ENCODE data around the gene RNF186.
"Not testable (repeated sequence)": the region's sequence is repeated elsewhere in the genome, so short reads cannot be mapped to it uniquely, and the experiment has no call there.

RNF186 gene

DNA sequence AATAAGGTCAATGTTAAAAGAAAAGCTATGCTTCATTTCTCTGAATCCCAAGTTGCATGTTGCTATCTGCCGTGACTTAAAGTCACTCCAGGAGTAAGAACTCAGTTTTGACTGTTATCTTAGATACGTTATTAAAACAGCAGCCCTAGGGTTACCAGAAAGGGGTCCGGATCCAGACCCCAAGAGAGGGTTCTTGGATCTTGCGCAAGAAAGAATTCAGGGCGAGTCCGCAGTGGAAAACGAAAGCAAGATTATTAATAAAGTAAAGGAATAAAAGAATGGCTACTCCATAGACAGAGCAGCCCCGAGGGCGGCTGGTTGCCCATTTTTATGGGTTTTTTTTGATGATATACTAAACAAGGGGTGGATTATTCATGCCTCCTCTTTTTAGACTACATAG, 32.3 kb upstream of the RNF186 start:
- not testable (repeated sequence) for H3K9ac ChIP-seq (ENCODE audit: low read depth, low read length); H3K27me3 ChIP-seq (ENCODE audit: control insufficient read depth, insufficient read depth, low read length); H3K4me1 ChIP-seq (ENCODE audit: control insufficient read depth, insufficient read depth, low read length); H3K36me3 ChIP-seq (ENCODE audit: control insufficient read depth, insufficient read depth, low read length); H3K4me3 ChIP-seq (ENCODE audit: low read depth, low read length); H3K9me3 ChIP-seq (ENCODE audit: control insufficient read depth, insufficient read depth, low read length)

DNA sequence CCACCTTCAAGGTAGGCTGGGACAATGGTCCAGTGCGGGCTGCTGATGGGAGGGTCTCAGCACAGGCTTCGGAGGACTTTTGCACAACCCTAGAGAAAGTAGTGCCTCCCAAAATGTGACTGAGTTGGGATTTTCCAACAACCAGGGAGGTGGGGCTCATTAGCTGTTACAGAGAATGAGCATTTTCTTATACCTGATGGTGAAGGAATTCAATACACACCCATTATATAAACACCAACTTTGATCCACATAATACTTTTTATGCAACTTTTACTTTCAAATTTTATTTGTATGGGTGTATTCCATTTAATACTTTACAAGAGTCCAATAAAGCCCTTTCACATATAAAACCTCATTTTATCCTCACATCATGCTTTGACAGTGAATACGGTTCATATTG, 31.3 kb upstream of the RNF186 start:
- Histone ChIP-seq H3K9me3 (ENCODE audit: control insufficient read depth, insufficient read depth, low read length) (no peaks in the 10 kb centered on the region), H3K4me3 (ENCODE audit: low read depth, low read length) (no peak overlapping the region), H3K36me3 (ENCODE audit: control insufficient read depth, insufficient read depth, low read length) (no peaks in the 10 kb centered on the region), H3K27me3 (ENCODE audit: control insufficient read depth, insufficient read depth, low read length) (peaks cover 5% of the 10 kb centered on the region), H3K4me1 (ENCODE audit: control insufficient read depth, insufficient read depth, low read length) (no peaks in the 10 kb centered on the region), H3K9ac (ENCODE audit: low read depth, low read length) (no peak overlapping the region)

DNA sequence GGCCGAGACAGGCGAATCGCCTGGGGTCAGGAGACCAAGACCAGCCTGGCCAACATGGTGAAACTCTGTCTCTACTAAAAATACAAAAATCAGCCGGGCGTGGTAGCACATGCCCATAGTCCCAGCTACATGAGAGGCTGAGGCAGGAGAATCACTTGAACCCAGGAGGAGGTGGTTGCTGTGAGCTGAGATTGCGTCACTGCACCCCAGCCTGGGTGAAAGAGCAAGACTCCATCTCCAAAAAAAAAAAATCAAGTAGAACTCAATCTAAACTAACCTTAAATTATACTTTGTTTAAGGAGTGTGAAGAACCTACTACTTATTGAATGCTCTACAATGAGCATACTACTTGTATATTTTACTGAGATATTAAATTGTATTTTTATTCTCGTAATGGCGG, 30.5 kb upstream of the RNF186 start:
- H3K4me3 ChIP-seq (ENCODE audit: low read depth, low read length), result no peak overlapping the region
- no peak overlapping the region for H3K9ac ChIP-seq (ENCODE audit: low read depth, low read length)
- H3K27me3 ChIP-seq (ENCODE audit: control insufficient read depth, insufficient read depth, low read length), result peaks cover 5% of the 10 kb centered on the region
- no peaks in the 10 kb centered on the region for H3K36me3 ChIP-seq (ENCODE audit: control insufficient read depth, insufficient read depth, low read length)
- no peaks in the 10 kb centered on the region for H3K9me3 ChIP-seq (ENCODE audit: control insufficient read depth, insufficient read depth, low read length)
- H3K4me1 ChIP-seq (ENCODE audit: control insufficient read depth, insufficient read depth, low read length), result no peaks in the 10 kb centered on the region

DNA sequence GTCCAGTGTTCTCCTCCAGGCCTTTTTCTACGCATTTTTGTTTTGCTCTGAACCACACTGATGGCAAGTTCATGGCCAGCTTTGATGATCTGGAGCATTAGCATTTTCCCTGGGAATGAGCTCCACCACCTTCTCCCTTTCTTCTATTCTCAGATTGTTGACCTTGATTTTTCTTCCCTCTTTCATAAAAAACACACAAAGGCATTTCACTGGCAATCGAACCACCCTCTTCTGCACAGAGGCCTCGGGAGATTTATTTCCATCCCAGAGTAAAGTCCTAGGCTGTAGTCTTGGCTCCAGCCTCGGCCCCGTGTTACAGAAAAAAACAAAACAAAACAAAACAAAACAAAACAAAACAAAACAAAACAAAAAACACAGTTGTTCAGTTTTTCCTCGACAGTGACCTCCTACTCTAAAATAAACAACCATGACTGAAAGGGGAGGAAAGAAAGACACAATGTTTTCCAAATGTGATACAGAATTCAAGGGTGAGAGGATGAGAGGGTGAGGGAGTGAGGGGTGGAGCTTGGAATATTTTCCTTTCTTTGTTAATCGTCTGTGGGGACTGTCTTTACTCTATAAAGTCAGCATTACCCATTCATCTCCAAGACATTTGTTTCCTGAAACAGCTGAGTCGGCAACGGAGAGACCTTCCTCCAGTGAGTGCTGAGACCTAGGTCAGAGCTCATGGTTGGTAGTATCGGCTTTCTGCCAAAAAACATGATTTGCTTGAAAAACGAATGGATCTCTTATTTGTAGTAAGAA, 29.8 kb upstream of the RNF186 start:
- Histone ChIP-seq H3K4me3 (ENCODE audit: low read depth, low read length) (no peak overlapping the region), H3K36me3 (ENCODE audit: control insufficient read depth, insufficient read depth, low read length) (no peaks in the 10 kb centered on the region), H3K9ac (ENCODE audit: low read depth, low read length) (no peak overlapping the region)

DNA sequence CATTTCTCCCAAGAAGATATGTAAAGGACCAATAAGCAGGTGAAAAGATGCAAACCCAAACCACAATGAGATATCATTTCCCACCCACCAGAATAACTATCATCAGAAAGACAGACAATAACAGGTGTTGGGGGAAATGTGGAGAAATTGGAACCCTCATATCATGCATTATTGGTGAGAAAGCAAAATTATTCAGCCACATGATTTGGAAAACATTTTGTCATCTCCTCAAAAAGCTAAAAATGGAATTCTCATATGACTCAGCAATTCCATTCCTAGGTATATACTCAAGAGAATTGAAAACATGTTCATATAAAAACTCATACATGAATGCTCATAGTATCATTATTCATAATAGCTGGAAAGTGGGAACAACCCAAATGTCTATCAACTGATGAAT, 25.1 kb upstream of the RNF186 start:
- Histone ChIP-seq H3K9ac (ENCODE audit: low read depth, low read length) (no peak overlapping the region), H3K4me3 (ENCODE audit: low read depth, low read length) (no peak overlapping the region), H3K27me3 (ENCODE audit: control insufficient read depth, insufficient read depth, low read length) (no peaks in the 10 kb centered on the region), H3K4me1 (ENCODE audit: control insufficient read depth, insufficient read depth, low read length) (no peaks in the 10 kb centered on the region), H3K36me3 (ENCODE audit: control insufficient read depth, insufficient read depth, low read length) (no peaks in the 10 kb centered on the region), H3K9me3 (ENCODE audit: control insufficient read depth, insufficient read depth, low read length) (no peaks in the 10 kb centered on the region)

More for the DNA sequence above, 29.8 kb upstream of the RNF186 start:
- Histone ChIP-seq H3K4me1 (ENCODE audit: control insufficient read depth, insufficient read depth, low read length) (no peaks in the 10 kb centered on the region), H3K9me3 (ENCODE audit: control insufficient read depth, insufficient read depth, low read length) (no peaks in the 10 kb centered on the region), H3K27me3 (ENCODE audit: control insufficient read depth, insufficient read depth, low read length) (peaks cover 5% of the 10 kb centered on the region)

DNA sequence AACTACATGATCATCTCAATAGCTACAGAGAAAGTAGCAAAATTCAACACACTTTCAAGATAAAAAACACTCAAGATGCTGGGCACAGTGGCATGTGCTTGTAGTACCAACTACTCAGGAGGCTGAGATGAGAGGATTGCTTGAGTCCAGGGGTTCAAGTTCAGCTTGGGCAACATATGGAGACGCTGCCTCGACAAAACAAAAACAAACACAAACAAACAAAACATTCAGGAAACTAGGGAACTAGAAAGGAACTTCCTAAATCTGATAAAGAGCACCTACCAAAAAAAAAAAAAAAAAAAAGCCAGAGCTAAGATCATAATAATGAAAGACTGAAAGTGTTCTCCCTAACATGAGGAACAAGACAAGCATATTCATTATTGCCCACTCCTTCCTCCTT, 22.8 kb upstream of the RNF186 start:
- no peak overlapping the region for H3K9ac ChIP-seq (ENCODE audit: low read depth, low read length)
- no peaks in the 10 kb centered on the region for H3K27me3 ChIP-seq (ENCODE audit: control insufficient read depth, insufficient read depth, low read length)
- no peaks in the 10 kb centered on the region for H3K4me1 ChIP-seq (ENCODE audit: control insufficient read depth, insufficient read depth, low read length)
- no peaks in the 10 kb centered on the region for H3K9me3 ChIP-seq (ENCODE audit: control insufficient read depth, insufficient read depth, low read length)
- no peak overlapping the region for H3K4me3 ChIP-seq (ENCODE audit: low read depth, low read length)
- no peaks in the 10 kb centered on the region for H3K36me3 ChIP-seq (ENCODE audit: control insufficient read depth, insufficient read depth, low read length)

DNA sequence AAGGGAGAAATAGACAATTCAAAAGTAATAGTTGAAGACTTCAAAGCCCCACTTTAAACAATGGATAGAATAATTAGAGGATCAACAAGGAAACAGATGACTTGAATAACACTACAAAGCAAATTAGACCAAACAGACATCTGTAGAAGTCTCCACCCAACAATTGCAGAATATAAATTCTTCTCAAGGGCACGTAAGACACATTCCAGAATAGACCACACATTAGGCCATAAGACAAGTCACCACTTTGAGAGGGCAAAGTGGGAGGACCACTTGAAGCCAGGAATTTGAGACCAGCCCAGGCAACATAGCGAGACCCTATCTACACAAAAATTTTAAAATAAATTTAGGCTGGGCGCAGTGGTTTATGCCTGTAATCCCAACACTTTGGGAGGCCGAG, 20.5 kb upstream of the RNF186 start:
- no peak overlapping the region for H3K9ac ChIP-seq (ENCODE audit: low read depth, low read length)
- no peak overlapping the region for H3K4me3 ChIP-seq (ENCODE audit: low read depth, low read length)
- no peaks in the 10 kb centered on the region for H3K9me3 ChIP-seq (ENCODE audit: control insufficient read depth, insufficient read depth, low read length)
- H3K27me3 ChIP-seq (ENCODE audit: control insufficient read depth, insufficient read depth, low read length), result no peaks in the 10 kb centered on the region
- H3K4me1 ChIP-seq (ENCODE audit: control insufficient read depth, insufficient read depth, low read length), result no peaks in the 10 kb centered on the region
- H3K36me3 ChIP-seq (ENCODE audit: control insufficient read depth, insufficient read depth, low read length), result no peaks in the 10 kb centered on the region

DNA sequence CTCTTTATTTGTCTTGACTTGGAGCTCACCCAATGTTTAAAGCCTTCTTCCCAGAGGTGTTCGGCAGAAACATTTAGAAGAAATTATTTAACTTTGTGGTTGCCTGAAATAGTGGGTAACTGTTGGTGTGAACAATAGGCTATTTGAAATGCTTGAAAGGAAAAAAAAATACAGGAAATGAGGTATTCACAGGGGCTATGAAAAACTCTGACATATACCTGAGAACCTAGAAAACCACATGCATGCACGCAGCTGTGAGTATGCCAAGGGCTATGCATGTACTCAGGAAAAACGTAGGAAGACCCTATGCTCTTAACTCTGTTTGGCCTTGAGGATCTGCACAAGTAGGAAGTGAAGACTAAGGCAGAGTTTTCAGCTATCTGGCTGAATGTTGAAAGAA, 16.4 kb upstream of the RNF186 start:
- Histone ChIP-seq H3K36me3 (ENCODE audit: control insufficient read depth, insufficient read depth, low read length) (no peaks in the 10 kb centered on the region), H3K4me1 (ENCODE audit: control insufficient read depth, insufficient read depth, low read length) (no peaks in the 10 kb centered on the region), H3K9ac (ENCODE audit: low read depth, low read length) (no peak overlapping the region), H3K27me3 (ENCODE audit: control insufficient read depth, insufficient read depth, low read length) (no peaks in the 10 kb centered on the region), H3K9me3 (ENCODE audit: control insufficient read depth, insufficient read depth, low read length) (no peaks in the 10 kb centered on the region), H3K4me3 (ENCODE audit: low read depth, low read length) (no peak overlapping the region)

DNA sequence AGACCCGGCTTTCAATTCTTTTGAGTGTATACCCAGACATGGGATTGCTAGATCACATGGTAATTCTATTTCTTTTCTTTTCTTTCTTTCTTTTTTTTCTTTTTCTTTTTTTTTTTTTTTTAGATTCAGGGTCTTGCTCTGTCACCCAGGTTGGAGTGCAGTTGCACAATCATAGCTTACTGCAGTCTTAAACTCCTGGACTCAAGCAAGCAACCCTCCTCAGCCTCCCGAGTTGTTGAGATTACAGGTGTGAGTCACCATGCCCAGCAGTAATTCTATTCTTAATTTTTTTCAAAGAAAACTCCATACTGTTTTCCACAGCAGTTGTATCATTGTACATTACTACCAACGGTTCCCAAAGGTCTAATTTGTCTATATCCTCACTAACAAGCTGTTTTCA, 13.5 kb upstream of the RNF186 start:
- H3K27me3 ChIP-seq (ENCODE audit: control insufficient read depth, insufficient read depth, low read length), result no peaks in the 10 kb centered on the region
- no peaks in the 10 kb centered on the region for H3K36me3 ChIP-seq (ENCODE audit: control insufficient read depth, insufficient read depth, low read length)
- no peak overlapping the region for H3K4me3 ChIP-seq (ENCODE audit: low read depth, low read length)
- H3K9ac ChIP-seq (ENCODE audit: low read depth, low read length), result no peak overlapping the region
- H3K4me1 ChIP-seq (ENCODE audit: control insufficient read depth, insufficient read depth, low read length), result peaks cover 2% of the 10 kb centered on the region
- H3K9me3 ChIP-seq (ENCODE audit: control insufficient read depth, insufficient read depth, low read length), result no peaks in the 10 kb centered on the region

DNA sequence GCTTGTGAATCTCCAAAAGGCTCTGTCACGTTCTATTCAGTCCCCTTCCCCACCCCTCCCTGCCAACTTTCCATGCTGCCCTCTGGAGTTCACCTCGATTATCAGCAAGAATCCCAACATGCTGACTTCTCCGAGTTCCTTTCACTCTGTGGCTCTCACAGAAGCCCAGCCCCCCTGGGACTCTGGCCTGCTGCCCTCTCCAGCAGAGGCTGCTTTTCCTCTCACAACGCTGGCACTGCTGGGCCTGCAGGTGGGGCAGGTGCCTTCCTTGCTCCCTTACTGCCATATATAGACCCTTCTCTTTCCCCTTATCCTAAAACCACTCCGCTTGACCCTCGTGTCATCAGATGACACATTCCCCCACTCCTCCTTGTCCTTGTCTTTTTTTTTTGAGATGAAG, 10.2 kb upstream of the RNF186 start:
- Histone ChIP-seq H3K9me3 (ENCODE audit: control insufficient read depth, insufficient read depth, low read length) (no peaks in the 10 kb centered on the region), H3K27me3 (ENCODE audit: control insufficient read depth, insufficient read depth, low read length) (no peaks in the 10 kb centered on the region), H3K4me1 (ENCODE audit: control insufficient read depth, insufficient read depth, low read length) (peaks cover 2% of the 10 kb centered on the region), H3K36me3 (ENCODE audit: control insufficient read depth, insufficient read depth, low read length) (no peaks in the 10 kb centered on the region), H3K9ac (ENCODE audit: low read depth, low read length) (no peak overlapping the region), H3K4me3 (ENCODE audit: low read depth, low read length) (no peak overlapping the region)

DNA sequence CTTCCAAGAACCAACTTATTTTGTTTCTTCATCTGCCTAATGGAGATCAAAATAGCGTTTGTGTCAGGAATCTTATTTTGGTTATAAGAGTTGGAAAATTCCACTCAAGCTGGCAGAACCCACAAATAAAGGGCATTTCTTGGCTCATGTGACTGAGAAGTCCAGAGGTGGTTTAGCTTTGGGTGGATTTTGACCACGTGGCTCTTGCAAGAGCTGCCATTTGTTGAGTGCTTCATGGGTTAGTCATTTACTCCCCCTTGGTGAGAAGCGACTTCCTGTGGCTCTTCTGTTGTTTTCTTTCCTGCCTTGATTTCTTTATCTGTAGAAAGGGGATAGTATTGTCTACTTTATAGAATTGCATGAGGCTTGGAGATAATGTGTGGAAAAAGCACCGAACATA, 9.5 kb upstream of the RNF186 start:
- no peak overlapping the region for H3K4me3 ChIP-seq (ENCODE audit: low read depth, low read length)
- no peaks in the 10 kb centered on the region for H3K9me3 ChIP-seq (ENCODE audit: control insufficient read depth, insufficient read depth, low read length)
- no peak overlapping the region for H3K9ac ChIP-seq (ENCODE audit: low read depth, low read length)
- peaks cover 2% of the 10 kb centered on the region for H3K4me1 ChIP-seq (ENCODE audit: control insufficient read depth, insufficient read depth, low read length)
- no peaks in the 10 kb centered on the region for H3K36me3 ChIP-seq (ENCODE audit: control insufficient read depth, insufficient read depth, low read length)
- H3K27me3 ChIP-seq (ENCODE audit: control insufficient read depth, insufficient read depth, low read length), result no peaks in the 10 kb centered on the region

DNA sequence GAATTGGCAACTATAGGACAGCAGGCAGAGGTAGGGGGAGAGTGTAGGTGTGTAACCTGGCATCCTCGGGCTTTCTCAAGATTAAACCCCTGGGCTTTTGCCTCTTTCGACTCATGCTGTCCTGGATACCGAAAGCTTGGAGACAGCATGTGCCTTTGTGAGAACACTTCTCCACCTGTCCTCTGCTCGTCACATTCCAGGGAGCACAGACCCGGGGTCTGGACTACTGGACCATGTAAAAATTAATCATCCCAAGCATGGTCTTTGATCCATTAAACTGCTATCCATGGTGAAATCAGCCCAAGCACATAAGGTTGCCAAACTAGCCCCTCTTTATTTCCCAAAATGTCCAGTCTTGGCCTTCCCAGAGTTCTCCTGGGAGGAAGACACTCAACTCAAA, 9.0 kb upstream of the RNF186 start:
- no peaks in the 10 kb centered on the region for H3K36me3 ChIP-seq (ENCODE audit: control insufficient read depth, insufficient read depth, low read length)
- H3K9me3 ChIP-seq (ENCODE audit: control insufficient read depth, insufficient read depth, low read length), result no peaks in the 10 kb centered on the region
- no peak overlapping the region for H3K9ac ChIP-seq (ENCODE audit: low read depth, low read length)
- no peak overlapping the region for H3K4me3 ChIP-seq (ENCODE audit: low read depth, low read length)
- H3K27me3 ChIP-seq (ENCODE audit: control insufficient read depth, insufficient read depth, low read length), result no peaks in the 10 kb centered on the region
- peaks cover 2% of the 10 kb centered on the region for H3K4me1 ChIP-seq (ENCODE audit: control insufficient read depth, insufficient read depth, low read length)
